Measurements from ENCODE around the gene SBSN.

The SBSN gene

GRCh38 chr19:35474104-35474503, 54.0 kb downstream of the SBSN start:
- DNase-seq (ENCODE audit: low spot score), result no peak
